HG02938 (cell line): ENCODE measurements around the gene TFAP2E.

ENCODE experiments used
- ATAC-seq: cut with Tn5 transposase; IDR thresholded peaks from one replicate; pipeline ENCODE4 v1.9.1; 2021; ENCODE audit warnings: mild to moderate bottlenecking, moderate library complexity; ENCODE audit not compliant: unreplicated experiment

TFAP2E gene

GRCh38 chr1:35556484-35557117 lies 16.5 kb upstream of the TFAP2E start:
- peak; percentile 13 for ATAC-seq

- ATAC-seq: peak; percentile 80
Measured at GRCh38 chr1:35557118-35557610, 15.9 kb upstream of the TFAP2E start, which contains the start of gene KIAA0319L. Gene KIAA0319L, minus strand, starts transcription at chr1:35557403. Its CDS starts 2,912 bp downstream, at chr1:35554491.

- ATAC-seq: peak; percentile 84
Measured at GRCh38 chr1:35557611-35558373, 15.3 kb upstream of the TFAP2E start, which contains the start of gene NCDN. Gene NCDN, plus strand, starts transcription at chr1:35557799. Its CDS starts 392 bp downstream, at chr1:35558191.

- no peak for ATAC-seq
Measured at GRCh38 chr1:35558374-35559316, 14.5 kb upstream of the TFAP2E start.

- no peak for ATAC-seq
Measured at GRCh38 chr1:35559317-35559944, 13.7 kb upstream of the TFAP2E start.

- no peak for ATAC-seq
Measured at GRCh38 chr1:35560256-35561225, 12.6 kb upstream of the TFAP2E start.

- ATAC-seq: no peak
Measured at GRCh38 chr1:35561297-35561971, 11.7 kb upstream of the TFAP2E start.

- ATAC-seq: no peak
Measured at GRCh38 chr1:35561972-35562680, 11.0 kb upstream of the TFAP2E start.

- ATAC-seq: no peak
Measured at GRCh38 chr1:35563166-35563565, 9.9 kb upstream of the TFAP2E start.

- no peak for ATAC-seq
Measured at GRCh38 chr1:35564037-35564883, 8.9 kb upstream of the TFAP2E start.

GRCh38 chr1:35564884-35565741 lies 8.0 kb upstream of the TFAP2E start:
- ATAC-seq: no peak

GRCh38 chr1:35565742-35566133 lies 7.4 kb upstream of the TFAP2E start:
- ATAC-seq: no peak

- no peak for ATAC-seq
Measured at GRCh38 chr1:35567947-35568558, 5.1 kb upstream of the TFAP2E start.

- no peak for ATAC-seq
Measured at GRCh38 chr1:35568975-35569395, 4.1 kb upstream of the TFAP2E start.

- ATAC-seq: no peak
Measured at GRCh38 chr1:35569936-35570335, 3.2 kb upstream of the TFAP2E start.

GRCh38 chr1:35570589-35571137 lies 2.5 kb upstream of the TFAP2E start:
- no peak for ATAC-seq
